Lower lobe of right lung (tissue), 2 donors: ENCODE measurements around the gene KDM1A. TPM values are rescaled to one million over a fixed set of nuclear protein-coding genes. Genes with fewer than 3 reads are reported as not detected.
"Not testable (repeated sequence)": the region's sequence is repeated elsewhere in the genome, so short reads cannot be mapped to it uniquely, and the experiment has no call there.

Experiments
- ATAC-seq, 2 donors: fragments of 200-7000 bp; cut with Tn5 transposase; one replicate each; pipeline ENCODE4 v1.9.1; 2020 to 2022; ENCODE audit warnings: mild to moderate bottlenecking in 2 of 2, moderate library complexity in 2 of 2
- DNase-seq: peaks from one replicate; pipeline ENCODE4 v3.0.0-alpha.2; 2020
- H3K27ac ChIP-seq: fragments of 200-600 bp; one replicate; pipeline ENCODE4 v1.8.0; 2022
- H3K27me3 ChIP-seq: fragments of 200-600 bp; one replicate; pipeline ENCODE4 v1.8.0; 2022; ENCODE audit warnings: low read depth
- H3K36me3 ChIP-seq: fragments of 200-600 bp; one replicate; pipeline ENCODE4 v1.8.0; 2022; ENCODE audit warnings: mild to moderate bottlenecking
- H3K4me1 ChIP-seq: fragments of 200-600 bp; one replicate; pipeline ENCODE4 v1.8.0; 2022
- H3K4me3 ChIP-seq: fragments of 200-600 bp; one replicate; pipeline ENCODE4 v1.8.0; 2022; ENCODE audit warnings: mild to moderate bottlenecking
- H3K9me3 ChIP-seq: fragments of 200-600 bp; one replicate; pipeline ENCODE4 v1.8.0; 2022
- intact Hi-C: fragments of 100-400 bp; cut with DNase I; formaldehyde crosslinking; loops from one replicate; pipeline ENCODE4 v1.11.0; 2022
- total RNA-seq: library from RNA; stranded (reverse); fragmentation: NEBNext Ultra II Directional; extraction: Animal tissue kit (Norgen Biotek cat#: 25700); gene quantifications from one replicate; pipeline ENCODE4 v1.2.1, GENCODE V29; 2021
- TF ChIP-seq, protein P1 (sequence below): fragments of 200-600 bp; IDR thresholded peaks from one replicate; pipeline ENCODE4 v1.8.0; 2022; ENCODE audit warnings: antibody characterized with exemption, mild to moderate bottlenecking
- donor health status: DM: no; HTN: yes; CAD: no; lungs with severe emphysema.

The KDM1A gene
- total RNA-seq, 1 donor from 2014 or later, result 38.6 TPM

DNA sequence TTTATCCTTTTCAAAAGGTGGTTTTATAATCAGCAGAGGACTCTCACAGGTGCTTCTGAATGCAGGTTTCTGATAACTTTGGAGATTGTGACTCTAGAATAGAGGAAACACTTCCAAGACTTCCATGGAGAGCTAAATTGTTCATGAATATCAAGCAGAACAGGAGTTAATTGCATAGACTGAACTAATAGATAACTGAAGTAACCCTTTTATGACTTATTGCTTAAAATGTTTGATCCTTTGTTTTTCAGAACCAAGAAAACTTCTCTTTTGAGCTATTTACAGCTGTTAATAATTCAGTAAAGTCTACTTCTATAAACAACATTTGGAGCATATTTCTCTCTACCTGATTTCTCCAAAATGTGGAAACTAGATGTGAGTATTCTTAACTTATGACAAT lies 23.5 kb upstream of the KDM1A start:
- intact Hi-C loops, result no loop called here
- H3K27me3 ChIP-seq, result no peaks in the 10 kb centered on the region
- no peaks in the 10 kb centered on the region for H3K9me3 ChIP-seq
- no peak overlapping the region for H3K4me3 ChIP-seq
- H3K27ac ChIP-seq, result no peak overlapping the region
- H3K4me1 ChIP-seq, result no peaks in the 10 kb centered on the region
- DNase-seq, result no peak
- no peaks in the 10 kb centered on the region for H3K36me3 ChIP-seq
- TF ChIP-seq, protein P1, sequence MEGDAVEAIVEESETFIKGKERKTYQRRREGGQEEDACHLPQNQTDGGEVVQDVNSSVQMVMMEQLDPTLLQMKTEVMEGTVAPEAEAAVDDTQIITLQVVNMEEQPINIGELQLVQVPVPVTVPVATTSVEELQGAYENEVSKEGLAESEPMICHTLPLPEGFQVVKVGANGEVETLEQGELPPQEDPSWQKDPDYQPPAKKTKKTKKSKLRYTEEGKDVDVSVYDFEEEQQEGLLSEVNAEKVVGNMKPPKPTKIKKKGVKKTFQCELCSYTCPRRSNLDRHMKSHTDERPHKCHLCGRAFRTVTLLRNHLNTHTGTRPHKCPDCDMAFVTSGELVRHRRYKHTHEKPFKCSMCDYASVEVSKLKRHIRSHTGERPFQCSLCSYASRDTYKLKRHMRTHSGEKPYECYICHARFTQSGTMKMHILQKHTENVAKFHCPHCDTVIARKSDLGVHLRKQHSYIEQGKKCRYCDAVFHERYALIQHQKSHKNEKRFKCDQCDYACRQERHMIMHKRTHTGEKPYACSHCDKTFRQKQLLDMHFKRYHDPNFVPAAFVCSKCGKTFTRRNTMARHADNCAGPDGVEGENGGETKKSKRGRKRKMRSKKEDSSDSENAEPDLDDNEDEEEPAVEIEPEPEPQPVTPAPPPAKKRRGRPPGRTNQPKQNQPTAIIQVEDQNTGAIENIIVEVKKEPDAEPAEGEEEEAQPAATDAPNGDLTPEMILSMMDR, result no peak
- no peak for ATAC-seq

DNA sequence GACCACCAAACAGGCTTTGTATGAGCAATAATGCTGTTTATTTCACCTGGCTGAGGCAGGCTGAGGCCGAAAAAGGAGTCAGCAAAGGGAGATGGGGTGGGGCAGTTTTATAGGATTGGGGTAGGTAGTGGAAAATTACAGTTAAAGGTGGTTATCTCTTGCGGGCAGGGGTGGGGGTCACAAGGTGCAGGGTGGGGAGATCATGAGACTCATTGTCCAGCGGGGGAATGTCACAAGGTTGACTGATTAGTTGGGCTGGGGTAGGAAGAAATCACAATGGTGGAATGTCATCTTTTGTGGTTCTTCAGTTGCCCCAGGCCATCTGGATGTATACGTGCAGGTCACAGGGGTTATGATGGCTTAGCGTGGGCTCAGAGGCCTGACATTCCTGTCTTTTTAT lies 21.7 kb upstream of the KDM1A start:
- H3K36me3 ChIP-seq, H3K4me1 ChIP-seq, H3K4me3 ChIP-seq, ATAC-seq, intact Hi-C loops, H3K27me3 ChIP-seq, DNase-seq, H3K27ac ChIP-seq, H3K9me3 ChIP-seq: not testable (repeated sequence)

- H3K36me3 ChIP-seq, H3K27ac ChIP-seq, DNase-seq, intact Hi-C loops, H3K9me3 ChIP-seq, H3K4me1 ChIP-seq, ATAC-seq, H3K27me3 ChIP-seq, H3K4me3 ChIP-seq: not testable (repeated sequence)
Observed at GRCh38 chr1:23000133-23000532, 19.1 kb upstream of the KDM1A start.

- intact Hi-C loops, DNase-seq, ATAC-seq, H3K4me1 ChIP-seq, H3K4me3 ChIP-seq, H3K9me3 ChIP-seq, H3K27me3 ChIP-seq, H3K27ac ChIP-seq, H3K36me3 ChIP-seq: not testable (repeated sequence)
Observed at GRCh38 chr1:23002218-23002617, 17.1 kb upstream of the KDM1A start.

DNA sequence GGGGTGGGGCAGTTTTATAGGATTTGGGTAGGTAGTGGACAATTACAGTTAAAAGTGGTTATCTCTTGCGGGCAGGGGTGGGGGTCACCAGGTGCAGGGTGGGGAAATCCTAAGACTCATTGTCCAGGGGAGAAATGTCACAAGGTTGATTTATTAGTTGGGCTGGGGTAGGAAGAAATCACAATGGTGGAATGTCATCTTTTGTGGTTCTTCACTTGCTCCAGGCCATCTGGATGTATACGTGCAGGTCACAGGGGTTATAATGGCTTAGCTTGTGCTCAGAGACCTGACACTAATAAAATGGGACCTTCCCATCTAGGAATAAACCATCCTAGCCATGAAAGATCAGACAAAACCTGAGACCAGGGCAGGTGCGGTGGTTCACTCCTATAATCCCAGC lies 15.2 kb upstream of the KDM1A start:
- DNase-seq (no peak), ATAC-seq (no peak)
- no peaks in the 10 kb centered on the region for H3K36me3 ChIP-seq
- H3K27ac ChIP-seq, result no peak overlapping the region
- no peak overlapping the region for H3K4me3 ChIP-seq
- H3K9me3 ChIP-seq, result no peaks in the 10 kb centered on the region
- TF ChIP-seq, protein P1, result no peak
- no peaks in the 10 kb centered on the region for H3K4me1 ChIP-seq
- intact Hi-C loops, result no loop called here
- H3K27me3 ChIP-seq, result no peaks in the 10 kb centered on the region

DNA sequence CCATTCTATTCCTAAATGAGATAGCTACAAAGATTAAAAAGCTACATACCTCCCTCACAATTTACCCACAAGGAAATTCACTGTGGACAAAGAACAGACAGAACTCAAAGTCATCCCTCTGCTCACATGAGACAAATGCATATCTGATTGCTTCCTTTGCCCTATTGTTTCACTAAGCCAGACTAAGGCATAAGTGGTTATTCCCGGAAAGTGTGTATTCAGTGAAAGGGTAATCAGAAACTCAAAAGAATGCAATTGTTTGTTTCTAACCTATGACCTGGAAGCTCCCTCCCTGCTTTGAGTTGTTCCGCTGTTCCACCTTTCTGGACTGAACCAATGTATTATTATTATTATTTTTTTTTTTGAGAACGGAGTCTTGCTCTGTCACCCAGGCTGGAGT lies 14.5 kb upstream of the KDM1A start:
- H3K4me1 ChIP-seq, intact Hi-C loops, H3K27me3 ChIP-seq, ATAC-seq, H3K36me3 ChIP-seq, DNase-seq, H3K27ac ChIP-seq, H3K9me3 ChIP-seq, H3K4me3 ChIP-seq: not testable (repeated sequence)

GRCh38 chr1:23007106-23007505 lies 12.2 kb upstream of the KDM1A start:
- DNase-seq, result no peak
- Histone ChIP-seq H3K36me3 (no peaks in the 10 kb centered on the region), H3K4me1 (no peaks in the 10 kb centered on the region), H3K4me3 (no peak overlapping the region), H3K27me3 (no peaks in the 10 kb centered on the region), H3K27ac (no peak overlapping the region), H3K9me3 (no peaks in the 10 kb centered on the region)
- TF ChIP-seq, protein P1, result no peak
- intact Hi-C loops, result no loop called here
- ATAC-seq, result no peak

DNA sequence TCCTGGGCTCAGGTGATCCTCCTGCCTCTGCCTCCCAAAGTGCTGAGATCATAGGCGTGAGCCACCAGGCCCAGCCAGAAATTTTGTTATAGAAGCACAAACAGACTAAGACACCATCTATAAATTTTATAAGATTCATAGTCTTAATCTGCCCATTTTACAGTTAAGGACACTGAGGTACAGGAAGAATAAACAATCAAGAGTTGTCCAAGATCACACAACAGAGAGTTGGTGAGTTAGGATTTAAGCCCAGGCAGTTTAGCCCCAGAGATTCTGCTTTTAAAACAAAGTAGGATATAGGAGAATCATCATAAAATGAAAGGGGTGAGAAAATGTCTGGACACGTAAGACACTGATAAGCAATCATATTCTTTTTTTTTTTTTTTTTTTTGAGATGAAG lies 10.4 kb upstream of the KDM1A start:
- Histone ChIP-seq H3K36me3 (no peaks in the 10 kb centered on the region), H3K9me3 (no peaks in the 10 kb centered on the region), H3K4me3 (no peak overlapping the region), H3K27ac (no peak overlapping the region), H3K27me3 (no peaks in the 10 kb centered on the region), H3K4me1 (no peaks in the 10 kb centered on the region)
- intact Hi-C loops, result no loop called here
- TF ChIP-seq, protein P1, result no peak
- ATAC-seq (no peak), DNase-seq (no peak)

DNA sequence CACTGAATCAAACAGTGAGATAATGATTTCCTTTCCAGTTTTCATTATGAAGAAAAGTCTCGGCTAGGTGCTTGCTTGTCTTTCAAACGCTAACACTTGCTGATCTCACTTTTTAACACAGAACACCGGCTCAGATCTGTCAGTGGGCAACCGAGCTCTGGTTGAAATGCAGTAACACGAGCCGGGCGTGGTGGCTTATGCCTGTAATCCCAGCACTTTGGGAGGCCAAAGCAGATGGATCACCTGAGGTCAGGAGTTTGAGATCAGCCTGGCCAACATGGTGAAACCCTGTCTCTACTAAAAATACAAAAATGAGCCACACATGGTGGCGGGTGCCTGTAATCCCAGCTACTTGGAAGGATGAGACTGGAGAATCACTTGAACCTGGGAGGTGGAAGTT lies 9.2 kb upstream of the KDM1A start:
- intact Hi-C loops, H3K27ac ChIP-seq, ATAC-seq, DNase-seq, H3K4me1 ChIP-seq, H3K27me3 ChIP-seq, H3K9me3 ChIP-seq, H3K4me3 ChIP-seq, H3K36me3 ChIP-seq: not testable (repeated sequence)
